K562 (cell line): ENCODE results near the gene NUBP2. TPM values are rescaled to one million over a fixed set of nuclear protein-coding genes. Genes with fewer than 3 reads are reported as not detected.

Experiments
- CBFA2T2 ChIP-seq: fragments of 450-650 bp; conservative IDR thresholded peaks from 2 replicates; pipeline ENCODE4 v1.6.1; 2017; ENCODE audit warnings: mild to moderate bottlenecking
- CBFB ChIP-seq: sonication (generic); formaldehyde crosslinking; IDR thresholded peaks from 2 replicates; pipeline ENCODE4 v1.4.0; 2020; ENCODE audit warnings: mild to moderate bottlenecking, missing genetic modification reagents
- EP300 ChIP-seq: IDR thresholded peaks from 2 replicates; pipeline ENCODE4 v1.6.1; 2012; ENCODE audit warnings: low read length, improper control_type of control experiment
- ERF ChIP-seq: fragments of 450-650 bp; formaldehyde crosslinking; IDR thresholded peaks from 2 replicates; pipeline ENCODE4 v1.4.0; 2020; ENCODE audit warnings: mild to moderate bottlenecking, mixed read lengths
- FOXA3 ChIP-seq, 2 experiments: fragments of 450-650 bp in 1 of 2; sonication (generic) in 1 of 2; formaldehyde crosslinking; IDR thresholded peaks in 1 of 2; conservative IDR thresholded peaks in 1 of 2; 2 replicates each; pipeline versions ENCODE4 v1.4.0 to v1.8.0; 2020 to 2022; ENCODE audit warnings: mild to moderate bottlenecking in 2 of 2, missing genetic modification reagents in 1 of 2
- IFI16 ChIP-seq: fragments of 250-450 bp; sonication (Bioruptor Pico); IDR thresholded peaks from 2 replicates; pipeline ENCODE4 v2.1.2; 2022; ENCODE audit warnings: mild to moderate bottlenecking, inconsistent platforms
- KDM2B ChIP-seq: fragments of 250-450 bp; sonication (Bioruptor Pico); IDR thresholded peaks from 2 replicates; pipeline ENCODE4 v1.8.0; 2021; ENCODE audit warnings: mild to moderate bottlenecking, moderate library complexity
- MAZ ChIP-seq, 2 experiments: fragments of 450-650 bp in 1 of 2; sonication (generic) in 1 of 2; formaldehyde crosslinking; IDR thresholded peaks in 1 of 2; conservative IDR thresholded peaks in 1 of 2; 2 replicates each; pipeline versions ENCODE4 v1.4.0 to v1.5.0; 2020; ENCODE audit warnings: mild to moderate bottlenecking in 1 of 2, missing genetic modification reagents in 1 of 2
- MED1 ChIP-seq: sonication (generic); formaldehyde crosslinking; IDR thresholded peaks from 2 replicates; pipeline ENCODE4 v1.8.1; 2023; ENCODE audit warnings: missing genetic modification reagents, borderline replicate concordance
- MNT ChIP-seq, 2 experiments: fragments of 450-650 bp; conservative IDR thresholded peaks; 2 replicates each; pipeline ENCODE4 v1.6.1; 2017; ENCODE audit warnings: mild to moderate bottlenecking in 2 of 2, moderate library complexity in 2 of 2
- MYC ChIP-seq, 2 experiments: fragments of 250-450 bp in 1 of 2; sonication (Bioruptor Pico) in 1 of 2; IDR thresholded peaks; 2 replicates each; pipeline versions ENCODE4 v1.5.1 to v1.6.1; 2012 to 2021; ENCODE audit warnings: low read depth in 2 of 2, borderline replicate concordance in 1 of 2, improper control_type of control experiment in 1 of 2, low read length in 1 of 2, mild to moderate bottlenecking in 1 of 2, moderate library complexity in 1 of 2
- PTBP1 ChIP-seq: fragments of 200-400 bp; formaldehyde crosslinking; IDR thresholded peaks from 2 replicates; pipeline ENCODE4 v1.6.1; 2017; ENCODE audit warnings: low read depth, low read length
- ZNF253 ChIP-seq: fragments of 250-450 bp; sonication (Bioruptor Pico); conservative IDR thresholded peaks from 2 replicates; pipeline ENCODE4 v1.6.1; 2021; ENCODE audit warnings: mild to moderate bottlenecking
- ZNF717 ChIP-seq: fragments of 250-450 bp; sonication (Bioruptor Pico); IDR thresholded peaks from 2 replicates; pipeline ENCODE4 v1.5.0; 2021
- ZNF780A ChIP-seq: fragments of 250-450 bp; sonication (Bioruptor Pico); IDR thresholded peaks from 2 replicates; pipeline ENCODE4 v1.5.0; 2021; ENCODE audit warnings: mild to moderate bottlenecking
- ZSCAN29 ChIP-seq: fragments of 450-650 bp; IDR thresholded peaks from 2 replicates; pipeline ENCODE4 v1.6.1; 2017
- polyA plus RNA-seq, 8 experiments: library from polyadenylated mRNA; depleted of rRNA in 4 of 8; stranded (reverse) in 5 of 8; unstranded in 3 of 8; fragments of >200 nt; fragmentation: Nextera tagmentation in 2 of 8; fragmentation: Illumina TruSeq in 1 of 8; extraction: Ambion mirVana in 2 of 8; extraction: Trizol in 1 of 8; gene quantifications; 2 replicates each; pipeline versions ENCODE4 v1.2.1 to v1.2.3, GENCODE V29; 2011 to 2014; ENCODE audit warnings: inconsistent platforms in 1 of 8, missing spikeins in 1 of 8
- total RNA-seq, 7 experiments: library from RNA; depleted of rRNA in 6 of 7; stranded (reverse); fragments of >200 nt in 6 of 7; fragmentation: Illumina TruSeq in 2 of 7; extraction: Trizol in 2 of 7; gene quantifications; 2 replicates each; pipeline versions ENCODE4 v1.2.1 to v1.2.3, GENCODE V29; 2011 to 2021; ENCODE audit warnings: low replicate concordance in 1 of 7
- TF ChIP-seq, protein P1 (sequence below): fragments of 250-450 bp; sonication (Bioruptor Pico); IDR thresholded peaks from 2 replicates; pipeline ENCODE4 v1.4.0; 2020
- TF ChIP-seq, protein P2 (sequence below): fragments of 450-650 bp; IDR thresholded peaks from 2 replicates; pipeline ENCODE4 v1.6.1; 2016; ENCODE audit warnings: antibody characterized with exemption

NUBP2 gene
- total and polyA plus RNA-seq, 9 of the 15 experiments (the other 6 are each of a cell fraction or from before 2014, with no cell fraction given), result 1.8 to 115 (median 24.0) TPM

DNA sequence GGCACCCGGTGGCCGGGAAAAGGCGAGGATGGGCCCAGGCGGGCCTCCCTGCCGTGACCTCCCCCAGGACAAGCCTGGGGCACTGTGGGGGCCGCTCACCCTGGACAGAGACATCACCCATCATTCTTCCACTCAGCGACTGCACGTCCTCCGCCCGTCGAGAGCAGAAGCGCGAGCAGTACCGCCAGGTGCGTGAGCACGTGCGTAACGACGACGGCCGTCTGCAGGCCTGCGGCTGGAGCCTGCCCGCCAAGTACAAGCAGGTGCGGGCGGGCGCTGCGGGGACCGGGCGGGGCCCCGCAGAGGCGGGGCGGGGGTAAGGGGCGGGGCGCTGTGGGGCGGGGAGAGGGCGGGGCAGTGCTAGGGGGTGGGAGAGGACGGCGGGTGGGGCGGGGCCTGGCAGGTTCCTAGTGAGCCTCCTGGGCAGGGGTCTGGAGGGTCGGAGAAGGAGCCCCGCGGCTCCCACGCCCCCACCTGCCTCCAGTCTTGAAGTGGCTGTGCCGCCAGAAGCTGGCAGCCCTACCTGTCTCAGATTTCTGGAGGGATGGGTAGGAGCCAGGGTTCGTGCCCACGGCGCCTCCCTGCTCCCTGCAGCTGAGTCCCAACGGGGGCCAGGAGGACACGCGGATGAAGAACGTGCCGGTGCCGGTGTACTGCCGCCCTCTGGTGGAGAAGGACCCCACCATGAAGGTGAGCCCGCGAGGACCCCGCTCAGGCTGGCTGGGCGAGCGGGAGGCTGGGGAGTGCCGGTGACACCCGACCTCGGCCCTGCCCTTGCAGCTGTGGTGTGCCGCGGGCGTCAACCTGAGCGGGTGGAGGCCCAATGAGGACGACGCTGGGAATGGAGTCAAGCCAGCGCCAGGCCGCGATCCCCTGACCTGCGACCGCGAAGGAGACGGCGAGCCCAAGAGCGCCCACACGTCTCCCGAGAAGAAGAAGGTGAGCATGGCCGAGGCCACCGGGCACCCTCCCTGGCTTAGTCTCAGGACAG is 18.9 kb upstream of the NUBP2 start (continued):
- TF ChIP-seq, protein P1, sequence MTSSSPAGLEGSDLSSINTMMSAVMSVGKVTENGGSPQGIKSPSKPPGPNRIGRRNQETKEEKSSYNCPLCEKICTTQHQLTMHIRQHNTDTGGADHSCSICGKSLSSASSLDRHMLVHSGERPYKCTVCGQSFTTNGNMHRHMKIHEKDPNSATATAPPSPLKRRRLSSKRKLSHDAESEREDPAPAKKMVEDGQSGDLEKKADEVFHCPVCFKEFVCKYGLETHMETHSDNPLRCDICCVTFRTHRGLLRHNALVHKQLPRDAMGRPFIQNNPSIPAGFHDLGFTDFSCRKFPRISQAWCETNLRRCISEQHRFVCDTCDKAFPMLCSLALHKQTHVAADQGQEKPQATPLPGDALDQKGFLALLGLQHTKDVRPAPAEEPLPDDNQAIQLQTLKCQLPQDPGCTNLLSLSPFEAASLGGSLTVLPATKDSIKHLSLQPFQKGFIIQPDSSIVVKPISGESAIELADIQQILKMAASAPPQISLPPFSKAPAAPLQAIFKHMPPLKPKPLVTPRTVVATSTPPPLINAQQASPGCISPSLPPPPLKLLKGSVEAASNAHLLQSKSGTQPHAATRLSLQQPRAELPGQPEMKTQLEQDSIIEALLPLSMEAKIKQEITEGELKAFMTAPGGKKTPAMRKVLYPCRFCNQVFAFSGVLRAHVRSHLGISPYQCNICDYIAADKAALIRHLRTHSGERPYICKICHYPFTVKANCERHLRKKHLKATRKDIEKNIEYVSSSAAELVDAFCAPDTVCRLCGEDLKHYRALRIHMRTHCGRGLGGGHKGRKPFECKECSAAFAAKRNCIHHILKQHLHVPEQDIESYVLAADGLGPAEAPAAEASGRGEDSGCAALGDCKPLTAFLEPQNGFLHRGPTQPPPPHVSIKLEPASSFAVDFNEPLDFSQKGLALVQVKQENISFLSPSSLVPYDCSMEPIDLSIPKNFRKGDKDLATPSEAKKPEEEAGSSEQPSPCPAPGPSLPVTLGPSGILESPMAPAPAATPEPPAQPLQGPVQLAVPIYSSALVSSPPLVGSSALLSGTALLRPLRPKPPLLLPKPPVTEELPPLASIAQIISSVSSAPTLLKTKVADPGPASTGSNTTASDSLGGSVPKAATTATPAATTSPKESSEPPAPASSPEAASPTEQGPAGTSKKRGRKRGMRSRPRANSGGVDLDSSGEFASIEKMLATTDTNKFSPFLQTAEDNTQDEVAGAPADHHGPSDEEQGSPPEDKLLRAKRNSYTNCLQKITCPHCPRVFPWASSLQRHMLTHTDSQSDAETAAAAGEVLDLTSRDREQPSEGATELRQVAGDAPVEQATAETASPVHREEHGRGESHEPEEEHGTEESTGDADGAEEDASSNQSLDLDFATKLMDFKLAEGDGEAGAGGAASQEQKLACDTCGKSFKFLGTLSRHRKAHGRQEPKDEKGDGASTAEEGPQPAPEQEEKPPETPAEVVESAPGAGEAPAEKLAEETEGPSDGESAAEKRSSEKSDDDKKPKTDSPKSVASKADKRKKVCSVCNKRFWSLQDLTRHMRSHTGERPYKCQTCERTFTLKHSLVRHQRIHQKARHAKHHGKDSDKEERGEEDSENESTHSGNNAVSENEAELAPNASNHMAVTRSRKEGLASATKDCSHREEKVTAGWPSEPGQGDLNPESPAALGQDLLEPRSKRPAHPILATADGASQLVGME (CRISPR knock-in tag), result no peak
- no peak for TF ChIP-seq KDM2B (CRISPR knock-in tag)
- TF ChIP-seq MAZ (CRISPR knock-in tag; conservative IDR thresholded peaks at IDR 0.05 in 1 of 2, IDR thresholded peaks at IDR 0.05 in 1 of 2), result 0 out of 4 replicates have a peak, but pooled peaks of 1 of the 2 experiments have one; percentile 3
- 0 out of 2 replicates have a peak, but pooled peaks have one; percentile 28 for TF ChIP-seq ERF (CRISPR knock-in tag)
- no peak for TF ChIP-seq ZSCAN29
- no peak for TF ChIP-seq MED1
- no peak for TF ChIP-seq PTBP1
- TF ChIP-seq, protein P2, sequence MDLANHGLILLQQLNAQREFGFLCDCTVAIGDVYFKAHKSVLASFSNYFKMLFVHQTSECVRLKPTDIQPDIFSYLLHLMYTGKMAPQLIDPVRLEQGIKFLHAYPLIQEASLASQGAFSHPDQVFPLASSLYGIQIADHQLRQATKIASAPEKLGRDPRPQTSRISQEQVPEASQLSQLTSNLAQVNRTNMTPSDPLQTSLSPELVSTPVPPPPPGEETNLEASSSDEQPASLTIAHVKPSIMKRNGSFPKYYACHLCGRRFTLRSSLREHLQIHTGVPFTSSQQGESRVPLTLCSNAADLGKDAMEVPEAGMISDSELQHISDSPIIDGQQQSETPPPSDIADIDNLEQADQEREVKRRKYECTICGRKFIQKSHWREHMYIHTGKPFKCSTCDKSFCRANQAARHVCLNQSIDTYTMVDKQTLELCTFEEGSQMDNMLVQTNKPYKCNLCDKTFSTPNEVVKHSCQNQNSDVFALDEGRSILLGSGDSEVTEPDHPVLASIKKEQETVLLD, result no peak
- TF ChIP-seq FOXA3 (CRISPR knock-in tag; conservative IDR thresholded peaks at IDR 0.05 in 1 of 2, IDR thresholded peaks at IDR 0.05 in 1 of 2), result no peak
- 0 out of 4 replicates have a peak, but pooled peaks of 1 of the 2 experiments have one; percentile 27 for TF ChIP-seq MNT (conservative IDR thresholded peaks at IDR 0.05)
- TF ChIP-seq CBFA2T2, result 0 out of 2 replicates have a peak, but pooled peaks have one; percentile 10
- no peak for TF ChIP-seq ZNF717 (CRISPR knock-in tag)
- no peak for TF ChIP-seq EP300
- TF ChIP-seq MYC (IDR thresholded peaks at IDR 0.05; ENCODE audit: low read depth, low read length), result peak; percentile 34; the same call in 1 of the 2 replicates
- TF ChIP-seq MYC (CRISPR knock-in tag; IDR thresholded peaks at IDR 0.05; ENCODE audit: borderline replicate concordance, low read depth), result no peak
- TF ChIP-seq CBFB (CRISPR knock-in tag), result no peak
- TF ChIP-seq ZNF253, result no peak
- no peak for TF ChIP-seq IFI16
- TF ChIP-seq ZNF780A (CRISPR knock-in tag), result no peak
